ENCODE data around the gene ARFGEF3.
"Not testable (repeated sequence)": the region's sequence is repeated elsewhere in the genome, so short reads cannot be mapped to it uniquely, and the experiment has no call there.

ARFGEF3 gene

GRCh38 chr6:138161338-138162110, at the start of gene ARFGEF3:
ARFGEF3 (plus strand) TSS chr6:138161939; CDS start chr6:138162087, 148 bp downstream.
- peak; percentile 16 for DNase-seq (ENCODE audit: low read depth, low spot score)

GRCh38 chr6:138113588-138114210, 48.0 kb upstream of the ARFGEF3 start:
- no peak for DNase-seq (ENCODE audit: low read depth, low spot score)

- DNase-seq (ENCODE audit: low read depth, low spot score), result no peak
These were observed 46.5 kb upstream of the ARFGEF3 start for GRCh38 chr6:138115201-138115600.

- DNase-seq (ENCODE audit: low read depth, low spot score), result no peak
These were observed 45.7 kb upstream of the ARFGEF3 start for GRCh38 chr6:138115877-138116660.

- no peak for DNase-seq (ENCODE audit: low read depth, low spot score)
These were observed 45.1 kb upstream of the ARFGEF3 start for GRCh38 chr6:138116661-138116999.

- no peak for DNase-seq (ENCODE audit: low read depth, low spot score)
These were observed 44.3 kb upstream of the ARFGEF3 start for GRCh38 chr6:138117376-138117914.

- not testable (repeated sequence) for DNase-seq (ENCODE audit: low read depth, low spot score)
These were observed 42.5 kb upstream of the ARFGEF3 start for GRCh38 chr6:138119229-138119628.

GRCh38 chr6:138119976-138120375, 41.8 kb upstream of the ARFGEF3 start:
- no peak for DNase-seq (ENCODE audit: low read depth, low spot score)

- no peak for DNase-seq (ENCODE audit: low read depth, low spot score)
These were observed 37.6 kb upstream of the ARFGEF3 start for GRCh38 chr6:138124096-138124495.

- no peak for DNase-seq (ENCODE audit: low read depth, low spot score)
These were observed 33.6 kb upstream of the ARFGEF3 start for GRCh38 chr6:138128096-138128495.

GRCh38 chr6:138129190-138129589, 32.5 kb upstream of the ARFGEF3 start:
- no peak for DNase-seq (ENCODE audit: low read depth, low spot score)

GRCh38 chr6:138142806-138143205, 18.9 kb upstream of the ARFGEF3 start:
- DNase-seq (ENCODE audit: low read depth, low spot score), result no peak

GRCh38 chr6:138145402-138145801, 16.3 kb upstream of the ARFGEF3 start:
- DNase-seq (ENCODE audit: low read depth, low spot score), result no peak

- DNase-seq (ENCODE audit: low read depth, low spot score), result no peak
These were observed 15.2 kb upstream of the ARFGEF3 start for GRCh38 chr6:138146544-138146943.

GRCh38 chr6:138155443-138155842, 6.3 kb upstream of the ARFGEF3 start:
- no peak for DNase-seq (ENCODE audit: low read depth, low spot score)

GRCh38 chr6:138157986-138158638, 3.6 kb upstream of the ARFGEF3 start:
- no peak for DNase-seq (ENCODE audit: low read depth, low spot score)

GRCh38 chr6:138159246-138159645, 2.5 kb upstream of the ARFGEF3 start:
- no peak for DNase-seq (ENCODE audit: low read depth, low spot score)

GRCh38 chr6:138160329-138161087, 1.2 kb upstream of the ARFGEF3 start:
- DNase-seq (ENCODE audit: low read depth, low spot score), result no peak

- DNase-seq (ENCODE audit: low read depth, low spot score), result no peak
These were observed 726 bp upstream of the ARFGEF3 start for GRCh38 chr6:138161088-138161337.

GRCh38 chr6:138162111-138162954, 594 bp downstream of the ARFGEF3 start:
- no peak for DNase-seq (ENCODE audit: low read depth, low spot score)
